Stimulated activated CD8-positive, alpha-beta memory T cell treated with anti-CD3 and anti-CD28 coated beads, Interleukin-2, amount 100 ng/mL, for 48 hours (primary cell): ENCODE results near the gene PRKG2.

Experiments
- DNase-seq, 2 donors: peaks; one replicate each; pipeline ENCODE4 v3.0.0-alpha.2; 2020; ENCODE audit warnings: low read depth in 2 of 2

The PRKG2 gene

DNA sequence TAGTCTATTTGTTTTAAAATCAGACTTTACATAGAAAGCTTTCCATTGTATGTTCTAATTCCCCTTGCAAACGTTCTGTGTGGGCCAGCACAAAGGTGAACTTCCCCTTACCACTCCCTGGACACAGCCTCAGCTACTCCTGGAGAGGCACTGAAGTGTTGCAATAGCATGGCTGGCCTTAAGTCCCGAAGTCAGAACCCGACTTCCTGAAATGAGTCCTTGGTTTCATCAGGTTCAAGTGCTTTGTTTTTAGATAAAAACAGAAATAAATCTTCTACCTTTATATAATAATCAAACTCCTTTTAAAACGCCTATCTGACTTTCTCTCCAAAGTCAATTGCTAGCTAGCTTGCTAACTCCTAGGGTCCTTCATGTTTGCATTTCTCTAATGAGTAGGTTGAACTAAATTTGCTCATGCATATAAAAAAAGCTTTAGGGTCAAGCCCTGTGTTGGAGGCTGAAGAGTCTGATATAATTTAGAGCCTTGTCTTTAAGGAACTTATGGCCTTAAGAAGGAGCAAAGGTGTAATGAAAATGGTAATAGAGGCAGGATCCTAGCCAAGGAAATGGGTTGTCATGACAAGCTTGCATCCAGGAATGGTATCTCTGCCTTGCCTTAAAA, 175.6 kb downstream of the PRKG2 start:
- no peak for DNase-seq

DNA sequence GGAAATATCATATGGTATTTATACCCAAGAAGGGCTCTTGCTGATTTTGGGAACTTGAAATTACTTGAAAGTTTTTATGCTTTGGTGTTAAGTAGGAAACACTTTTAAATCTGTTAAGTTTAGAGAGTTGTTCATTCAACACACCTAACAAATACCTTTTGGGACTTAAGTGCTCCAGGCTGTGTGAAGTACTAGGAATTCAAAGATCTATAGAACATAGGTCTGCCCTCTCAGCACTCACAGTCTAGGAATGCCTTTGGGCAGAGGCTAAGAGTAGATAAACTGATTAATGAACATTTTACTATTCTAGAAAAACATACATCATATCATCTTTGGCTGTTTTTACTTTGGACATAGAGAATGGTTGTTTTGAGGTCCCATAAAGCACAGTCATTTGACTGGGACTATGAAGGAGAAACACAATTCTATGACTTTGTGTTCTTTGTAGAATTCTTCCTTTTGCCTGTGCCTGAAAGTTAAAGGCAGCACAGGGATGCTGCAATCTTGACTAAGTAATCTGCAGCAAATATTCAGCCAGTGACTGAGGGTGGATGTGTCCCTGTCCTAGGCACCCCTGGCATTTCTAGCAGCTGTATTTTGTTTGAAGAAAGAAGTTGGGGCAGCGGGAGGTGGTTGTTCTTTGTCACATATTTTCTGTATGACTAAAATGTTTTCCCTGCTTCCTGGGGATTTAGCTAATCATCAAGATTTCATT, 176.2 kb downstream of the PRKG2 start:
- DNase-seq: no peak
